Measurements from ENCODE around the gene SECTM1. TPM values are rescaled to one million over a fixed set of nuclear protein-coding genes. Genes with fewer than 3 reads are reported as not detected.

The SECTM1 gene
- total RNA-seq, 1 donor from 2014 or later: 2.0 TPM

DNA sequence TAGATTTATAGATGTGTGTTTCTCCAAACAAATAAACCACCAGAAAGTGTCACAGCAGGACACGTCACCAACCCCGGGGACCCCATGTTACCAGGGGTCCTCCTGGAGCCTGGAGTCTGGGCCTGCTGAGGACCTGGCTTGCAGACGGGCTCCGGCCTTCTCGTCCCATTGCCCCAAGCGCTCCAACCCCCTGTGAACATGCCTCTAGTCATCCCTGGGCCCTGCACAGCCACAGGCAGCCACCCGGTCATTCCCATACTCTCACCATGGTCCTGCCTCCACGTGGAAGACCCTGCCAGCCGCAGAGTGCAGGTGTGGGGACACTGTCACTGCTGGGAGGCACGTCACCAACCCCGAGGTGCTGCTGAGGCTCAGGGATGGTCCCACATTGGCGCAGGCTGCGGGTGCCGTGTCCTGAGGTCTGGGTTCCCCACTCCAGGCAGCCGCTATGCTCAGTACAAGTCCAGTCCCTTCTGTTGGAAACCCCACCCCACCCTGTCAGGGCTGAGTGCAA is 4.5 kb downstream of the SECTM1 start:
- no peak for DNase-seq (ENCODE audit: low read depth, low spot score)

- no peak for DNase-seq (ENCODE audit: low read depth, low spot score)
Observed at GRCh38 chr17:82328141-82328993, 5.2 kb downstream of the SECTM1 start.

GRCh38 chr17:82327757-82328140 is 5.8 kb downstream of the SECTM1 start:
- no peak for DNase-seq (ENCODE audit: low read depth, low spot score)

DNA sequence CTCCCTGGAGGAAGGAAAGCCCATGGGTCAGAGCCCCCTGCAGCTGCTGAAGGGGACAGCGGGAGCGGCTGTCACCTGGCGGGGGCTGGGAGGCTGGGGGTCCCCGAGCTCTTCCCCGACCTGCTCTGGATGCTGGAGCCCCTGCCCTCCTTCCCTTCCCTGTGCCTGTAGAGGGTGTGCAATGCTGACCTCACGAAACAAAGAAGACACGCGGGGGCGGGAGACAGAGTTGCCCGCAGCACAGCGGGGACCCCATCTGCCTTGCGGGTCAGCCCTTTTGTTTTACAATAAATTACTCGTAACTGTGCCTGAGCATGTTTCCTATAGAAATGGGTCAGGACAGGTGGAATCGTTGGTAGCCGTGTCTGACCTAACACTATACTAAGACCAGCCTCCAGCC is 6.3 kb downstream of the SECTM1 start:
- no peak for DNase-seq (ENCODE audit: low read depth, low spot score)

DNA sequence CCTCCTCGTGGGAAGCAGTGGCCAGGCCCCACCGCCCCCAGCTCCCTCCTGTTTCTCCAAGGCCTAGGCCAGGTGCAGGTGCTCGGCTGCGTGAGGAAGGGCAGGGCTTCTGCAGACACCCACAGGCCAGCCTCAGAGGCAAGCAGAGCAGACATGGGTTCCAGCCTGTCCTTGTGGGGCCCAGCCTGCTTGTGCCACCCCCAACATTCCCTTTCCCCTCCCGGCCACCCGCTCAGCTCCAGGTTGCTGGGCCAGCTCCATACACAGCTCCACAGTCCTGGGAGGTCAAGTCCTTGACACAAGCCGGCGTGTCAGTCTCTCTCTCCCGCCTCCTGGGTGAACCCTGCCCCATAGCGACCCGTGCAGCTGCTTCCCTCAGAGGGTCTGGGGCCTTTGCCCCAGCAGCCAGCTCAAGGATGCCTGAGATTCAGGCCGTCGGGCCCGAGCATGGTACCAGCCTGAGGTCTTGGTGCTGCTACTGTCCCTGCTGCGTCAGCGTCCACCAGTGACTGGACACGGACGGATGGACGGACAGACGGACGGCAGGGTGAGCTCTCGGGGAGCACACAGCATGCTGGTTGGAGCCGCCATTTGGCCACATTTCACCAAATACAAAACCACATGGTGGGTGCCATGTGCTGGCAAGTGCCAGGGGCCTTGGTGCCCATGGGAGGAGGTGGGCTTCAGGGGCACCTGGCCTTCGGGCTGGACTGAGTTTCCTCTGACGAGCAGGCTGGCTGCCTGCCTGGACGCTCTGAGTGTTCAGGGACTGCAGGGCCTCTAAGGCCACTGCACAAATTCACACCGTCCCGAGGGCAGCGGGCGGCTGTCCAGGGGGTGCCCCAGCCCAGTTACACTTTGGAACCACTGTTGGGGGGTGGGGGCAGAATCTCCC is 8.0 kb downstream of the SECTM1 start:
- no peak for DNase-seq (ENCODE audit: low read depth, low spot score)

DNA sequence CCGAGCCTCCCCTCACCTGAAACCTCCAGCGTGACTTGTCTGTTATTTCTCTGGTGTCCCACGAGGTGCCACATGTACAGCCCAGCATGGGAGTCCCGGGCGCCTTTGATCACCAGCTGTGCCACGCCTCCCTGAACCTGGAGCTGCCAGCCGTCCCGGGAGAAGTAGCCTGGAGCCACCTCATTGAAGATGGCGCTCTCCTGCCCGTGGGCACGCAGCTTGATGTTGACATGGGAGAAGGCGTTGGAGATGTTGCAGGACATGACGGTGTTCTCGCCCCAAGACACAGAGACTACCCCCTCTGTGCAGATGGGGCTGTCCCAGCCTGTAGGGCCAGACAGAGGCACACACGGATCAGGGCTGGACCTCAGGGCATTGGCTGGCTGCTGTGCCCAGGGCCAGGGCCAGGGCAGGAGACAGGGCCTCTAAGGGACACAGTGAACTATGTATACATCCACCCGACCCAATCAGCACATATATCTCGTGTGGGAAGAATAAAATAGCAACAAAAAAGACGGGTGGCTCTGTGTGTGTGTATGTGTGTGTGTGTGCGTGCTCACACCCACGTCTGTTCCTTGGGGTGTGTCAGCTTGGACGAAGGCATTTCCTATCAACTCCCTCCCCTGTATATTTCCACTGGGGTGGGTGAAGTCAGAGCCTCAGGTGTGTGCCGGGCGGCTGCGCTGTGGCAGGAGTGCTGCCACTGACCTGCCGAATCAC is 8.8 kb downstream of the SECTM1 start:
- no peak for DNase-seq (ENCODE audit: low read depth, low spot score)

GRCh38 chr17:82323514-82324234 is 9.9 kb downstream of the SECTM1 start:
- no peak for DNase-seq (ENCODE audit: low read depth, low spot score)

GRCh38 chr17:82322526-82323453 is 10.8 kb downstream of the SECTM1 start:
- DNase-seq (ENCODE audit: low read depth, low spot score): no peak

DNA sequence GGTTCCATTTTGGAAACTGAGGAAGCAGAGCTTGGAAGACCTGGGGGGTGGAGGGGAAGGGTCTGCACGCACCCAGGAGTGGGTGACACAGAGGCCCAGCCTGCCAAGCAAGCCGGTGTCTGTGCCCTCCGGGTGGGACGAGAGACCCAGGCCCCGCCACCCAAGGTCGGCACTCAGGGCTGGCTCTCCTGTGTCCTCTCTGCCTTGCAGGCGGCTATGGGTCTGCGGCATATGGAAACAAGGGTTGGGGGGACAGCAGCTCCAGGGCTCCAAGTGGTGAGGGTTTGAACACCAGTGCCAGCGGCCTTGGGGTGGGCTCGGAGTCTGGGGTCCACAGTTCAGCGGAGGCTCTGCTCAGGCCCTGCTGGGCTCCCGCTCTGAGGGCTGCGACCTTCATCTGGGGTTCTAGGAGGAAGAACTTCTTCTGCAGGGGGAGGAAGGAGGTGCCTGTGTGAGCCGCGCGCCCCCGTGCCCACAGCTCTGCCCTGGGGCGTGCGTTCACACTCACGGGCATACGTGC is 11.6 kb downstream of the SECTM1 start:
- no peak for DNase-seq (ENCODE audit: low read depth, low spot score)

- no peak for DNase-seq (ENCODE audit: low read depth, low spot score)
Observed at GRCh38 chr17:82320956-82321927, 12.3 kb downstream of the SECTM1 start.

- no peak for DNase-seq (ENCODE audit: low read depth, low spot score)
Observed at GRCh38 chr17:82320140-82320840, 13.3 kb downstream of the SECTM1 start.

GRCh38 chr17:82319619-82320062 is 13.9 kb downstream of the SECTM1 start:
- DNase-seq (ENCODE audit: low read depth, low spot score): no peak

DNA sequence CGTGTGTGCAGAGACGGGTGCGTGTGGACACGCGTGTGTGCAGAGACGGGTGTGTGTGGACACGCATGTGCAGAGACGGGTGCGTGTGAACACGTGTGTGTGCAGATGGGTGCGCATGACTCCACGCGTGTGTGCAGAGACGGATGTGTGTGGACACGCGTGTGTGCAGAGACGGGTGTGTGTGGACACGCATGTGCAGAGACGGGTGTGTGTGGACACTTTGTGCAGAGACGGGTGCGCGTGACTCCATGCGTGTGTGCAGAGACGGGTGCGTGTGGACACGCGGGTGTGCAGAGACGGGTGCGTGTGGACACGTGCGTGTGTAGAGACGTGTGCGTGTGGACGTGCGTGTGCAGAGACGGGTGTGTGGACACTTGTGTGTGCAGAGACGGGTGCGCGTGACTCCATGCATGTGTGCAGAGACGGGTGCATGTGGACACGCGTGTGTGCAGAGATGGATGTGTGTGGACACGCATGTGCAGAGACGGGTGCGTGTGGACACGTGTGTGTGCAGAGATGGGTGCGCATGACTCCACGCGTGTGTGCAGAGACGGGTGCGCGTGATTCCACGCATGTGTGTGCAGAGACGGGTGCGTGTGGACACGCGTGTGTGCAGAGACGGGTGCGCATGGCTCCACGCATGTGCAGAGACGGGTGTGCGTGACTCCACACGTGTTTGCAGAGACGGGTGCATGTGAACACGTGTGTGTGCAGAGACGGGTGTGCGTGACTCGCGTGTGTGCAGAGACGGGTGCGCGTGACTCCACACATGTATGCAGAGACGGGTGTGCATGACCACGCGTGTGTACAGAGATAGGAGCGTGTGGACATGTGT is 14.6 kb downstream of the SECTM1 start:
- DNase-seq (ENCODE audit: low read depth, low spot score): no peak

DNA sequence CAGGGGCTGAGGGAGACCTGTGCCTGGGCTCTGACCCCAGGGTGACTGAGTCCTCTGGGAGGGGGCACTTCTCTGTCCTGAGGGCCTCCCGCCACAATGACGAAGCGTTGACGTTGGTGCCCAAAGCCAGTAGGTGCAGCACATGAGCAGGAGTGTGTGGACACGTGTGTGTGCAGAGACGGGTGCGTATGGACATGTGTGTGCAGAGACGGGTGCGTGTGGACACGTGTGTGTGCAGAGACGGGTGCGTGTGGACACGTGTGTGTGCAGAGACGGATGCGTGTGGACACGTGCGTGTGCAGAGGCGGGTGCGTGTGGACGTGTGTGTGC is 15.4 kb downstream of the SECTM1 start:
- DNase-seq (ENCODE audit: low read depth, low spot score): no peak

- DNase-seq (ENCODE audit: low read depth, low spot score): no peak
Observed at GRCh38 chr17:82317394-82318168, 16.0 kb downstream of the SECTM1 start, which contains the start of gene CD7. Gene CD7, minus strand, starts transcription at chr17:82317608. Its CDS starts 113 bp downstream, at chr17:82317495.

Measured in pulmonary artery endothelial cell (primary cell).